ENCODE results near the gene INPP4A.

DNA sequence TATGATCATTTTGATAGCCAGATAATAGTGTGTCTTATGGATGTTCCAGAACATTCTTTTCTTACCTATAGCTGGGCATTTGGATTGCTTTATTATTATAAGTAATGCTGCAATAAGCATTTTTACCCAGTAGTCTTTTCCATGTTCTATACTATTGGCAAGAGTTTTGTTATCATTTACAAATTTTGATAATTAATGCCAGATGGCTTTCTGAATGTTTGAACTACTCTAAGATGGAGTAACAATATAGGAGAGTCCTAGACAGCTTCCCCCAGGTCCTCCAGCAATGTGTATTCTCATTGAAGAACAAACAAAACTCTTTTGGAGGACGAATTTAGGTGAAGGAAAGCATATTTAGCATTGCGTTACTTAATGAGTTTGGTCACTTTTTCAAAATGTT, 73.0 kb downstream of the INPP4A start:
- TF ChIP-seq RB1 (IDR thresholded peaks at IDR 0.05; ENCODE audit: borderline replicate concordance) = no peak
- TF ChIP-seq, protein P1, sequence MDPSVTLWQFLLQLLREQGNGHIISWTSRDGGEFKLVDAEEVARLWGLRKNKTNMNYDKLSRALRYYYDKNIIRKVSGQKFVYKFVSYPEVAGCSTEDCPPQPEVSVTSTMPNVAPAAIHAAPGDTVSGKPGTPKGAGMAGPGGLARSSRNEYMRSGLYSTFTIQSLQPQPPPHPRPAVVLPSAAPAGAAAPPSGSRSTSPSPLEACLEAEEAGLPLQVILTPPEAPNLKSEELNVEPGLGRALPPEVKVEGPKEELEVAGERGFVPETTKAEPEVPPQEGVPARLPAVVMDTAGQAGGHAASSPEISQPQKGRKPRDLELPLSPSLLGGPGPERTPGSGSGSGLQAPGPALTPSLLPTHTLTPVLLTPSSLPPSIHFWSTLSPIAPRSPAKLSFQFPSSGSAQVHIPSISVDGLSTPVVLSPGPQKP (IDR thresholded peaks at IDR 0.05; ENCODE audit: low read depth, low read length) = no peak
- no peak for TF ChIP-seq POLR2AphosphoS2 (IDR thresholded peaks at IDR 0.05; ENCODE audit: low read depth, low read length)
- TF ChIP-seq CTCF (IDR thresholded peaks at IDR 0.05 in 2 of 3, conservative IDR thresholded peaks at IDR 0.05 in 1 of 3; ENCODE audit: control insufficient read depth in 2 of 3, extremely low read depth in 1 of 3, insufficient read depth in 1 of 3, low read depth in 3 of 3, low read length in 3 of 3) = no peak
- TF ChIP-seq POLR2A (IDR thresholded peaks at IDR 0.05; ENCODE audit: low read depth, low read length) = no peak
- no peak for TF ChIP-seq CHD2 (IDR thresholded peaks at IDR 0.05; ENCODE audit: borderline replicate concordance, low read depth, low read length)
- TF ChIP-seq EP300 (IDR thresholded peaks at IDR 0.05; ENCODE audit: borderline replicate concordance in 1 of 2, control insufficient read depth in 1 of 2, low read depth in 2 of 2, low read length in 2 of 2) = no peak
- no peak for TF ChIP-seq KDM1A (IDR thresholded peaks at IDR 0.05; ENCODE audit: borderline replicate concordance)
- no peak for TF ChIP-seq USF1 (IDR thresholded peaks at IDR 0.05; ENCODE audit: borderline replicate concordance, extremely low read length, insufficient read depth, low read depth, low read length)
- TF ChIP-seq, protein P2, sequence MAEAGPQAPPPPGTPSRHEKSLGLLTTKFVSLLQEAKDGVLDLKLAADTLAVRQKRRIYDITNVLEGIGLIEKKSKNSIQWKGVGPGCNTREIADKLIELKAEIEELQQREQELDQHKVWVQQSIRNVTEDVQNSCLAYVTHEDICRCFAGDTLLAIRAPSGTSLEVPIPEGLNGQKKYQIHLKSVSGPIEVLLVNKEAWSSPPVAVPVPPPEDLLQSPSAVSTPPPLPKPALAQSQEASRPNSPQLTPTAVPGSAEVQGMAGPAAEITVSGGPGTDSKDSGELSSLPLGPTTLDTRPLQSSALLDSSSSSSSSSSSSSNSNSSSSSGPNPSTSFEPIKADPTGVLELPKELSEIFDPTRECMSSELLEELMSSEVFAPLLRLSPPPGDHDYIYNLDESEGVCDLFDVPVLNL (IDR thresholded peaks at IDR 0.05; ENCODE audit: low read depth, low read length) = no peak
- TF ChIP-seq ZNF207 (IDR thresholded peaks at IDR 0.05; ENCODE audit: borderline replicate concordance) = no peak
- TF ChIP-seq TCF3 (IDR thresholded peaks at IDR 0.05; ENCODE audit: borderline replicate concordance, insufficient read depth, low read depth, low read length) = no peak

Measured in GM12878 (cell line).